HG03558 (cell line): ENCODE measurements around the gene BRI3BP.

Experiments used
- ATAC-seq: cut with Tn5 transposase; IDR thresholded peaks from one replicate; pipeline ENCODE4 v1.9.1; 2021; ENCODE audit warnings: moderate number of reproducible peaks; ENCODE audit not compliant: unreplicated experiment; ENCODE audit errors: extremely low read depth

The BRI3BP gene, protein sequence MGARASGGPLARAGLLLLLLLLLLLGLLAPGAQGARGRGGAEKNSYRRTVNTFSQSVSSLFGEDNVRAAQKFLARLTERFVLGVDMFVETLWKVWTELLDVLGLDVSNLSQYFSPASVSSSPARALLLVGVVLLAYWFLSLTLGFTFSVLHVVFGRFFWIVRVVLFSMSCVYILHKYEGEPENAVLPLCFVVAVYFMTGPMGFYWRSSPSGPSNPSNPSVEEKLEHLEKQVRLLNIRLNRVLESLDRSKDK

DNA sequence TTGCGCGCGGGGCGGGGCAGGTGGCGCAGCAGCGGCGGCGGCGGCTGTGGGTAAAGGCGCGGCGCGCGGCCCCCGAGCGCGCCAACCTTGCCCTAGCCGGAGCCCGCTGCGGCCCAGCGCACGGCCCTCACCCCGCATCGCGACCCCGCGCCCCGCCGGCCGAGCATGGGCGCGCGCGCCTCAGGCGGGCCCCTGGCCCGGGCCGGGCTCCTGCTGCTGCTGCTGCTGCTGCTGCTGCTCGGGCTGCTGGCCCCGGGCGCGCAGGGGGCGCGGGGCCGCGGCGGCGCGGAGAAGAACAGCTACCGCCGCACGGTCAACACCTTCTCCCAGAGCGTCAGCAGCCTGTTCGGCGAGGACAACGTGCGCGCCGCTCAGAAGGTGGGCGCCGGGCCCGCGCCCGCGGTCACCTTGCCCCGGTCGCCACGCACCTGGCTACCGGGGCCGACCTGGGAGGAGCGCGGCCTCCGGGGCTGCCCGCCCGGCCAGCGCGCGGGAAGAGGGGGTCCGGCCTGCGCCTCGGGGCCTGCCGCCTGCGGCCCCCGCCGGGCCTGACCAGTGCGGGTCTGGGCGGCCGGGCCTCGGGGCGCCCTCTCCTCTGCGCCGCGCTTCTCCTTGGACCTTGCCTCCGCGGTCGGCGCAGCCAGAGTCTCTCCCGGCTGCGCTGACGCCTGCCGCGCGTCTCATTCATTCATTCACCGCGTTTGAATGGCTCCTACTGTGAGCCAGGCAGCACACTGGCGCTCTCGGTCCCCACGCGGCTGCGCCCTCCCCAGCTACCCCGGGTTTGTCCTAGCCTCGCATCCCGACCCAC is at the start of gene BRI3BP:
BRI3BP (plus strand) TSS at position 20 of the 811 bp plus-strand sequence; CDS start at position 166, 146 bp downstream.
- ATAC-seq = no peak

DNA sequence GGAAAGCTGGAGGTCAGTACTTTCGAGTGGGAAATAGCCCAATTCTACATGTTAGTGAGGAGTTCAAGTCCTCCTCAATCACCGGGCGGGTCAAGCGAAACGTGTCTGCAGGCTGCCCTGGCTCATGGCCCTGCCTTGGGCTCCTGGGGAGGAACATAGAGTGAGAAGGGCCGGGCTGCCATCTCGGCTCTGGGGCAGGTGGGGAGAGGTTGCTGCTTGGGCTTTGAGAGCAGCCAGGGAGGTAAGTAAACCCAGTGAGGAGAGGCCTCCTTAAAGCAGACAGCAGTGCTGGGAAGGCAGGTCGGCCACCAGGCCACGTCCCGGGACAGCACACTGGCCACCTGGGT is 47.0 kb upstream of the BRI3BP start:
- ATAC-seq = no peak

DNA sequence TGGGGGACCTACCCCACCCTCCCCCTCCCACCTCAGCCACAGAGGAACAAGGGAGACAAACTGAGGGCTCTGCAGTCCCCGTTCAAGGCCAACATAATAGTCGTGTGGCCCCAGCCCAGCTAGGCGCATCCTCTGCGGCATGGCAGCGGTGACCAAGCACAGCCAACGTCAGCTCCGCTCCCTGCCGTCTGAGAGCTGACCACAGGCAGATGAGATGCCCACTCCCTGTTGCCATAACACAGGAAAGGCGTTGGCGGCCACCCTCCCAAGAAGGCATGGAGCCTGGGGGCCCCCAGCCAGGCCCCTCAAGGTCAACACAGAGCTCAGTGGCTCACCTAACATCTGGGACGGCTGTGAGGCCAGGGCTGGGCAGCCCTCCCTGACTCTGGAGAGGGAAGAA is 46.4 kb upstream of the BRI3BP start:
- no peak for ATAC-seq

DNA sequence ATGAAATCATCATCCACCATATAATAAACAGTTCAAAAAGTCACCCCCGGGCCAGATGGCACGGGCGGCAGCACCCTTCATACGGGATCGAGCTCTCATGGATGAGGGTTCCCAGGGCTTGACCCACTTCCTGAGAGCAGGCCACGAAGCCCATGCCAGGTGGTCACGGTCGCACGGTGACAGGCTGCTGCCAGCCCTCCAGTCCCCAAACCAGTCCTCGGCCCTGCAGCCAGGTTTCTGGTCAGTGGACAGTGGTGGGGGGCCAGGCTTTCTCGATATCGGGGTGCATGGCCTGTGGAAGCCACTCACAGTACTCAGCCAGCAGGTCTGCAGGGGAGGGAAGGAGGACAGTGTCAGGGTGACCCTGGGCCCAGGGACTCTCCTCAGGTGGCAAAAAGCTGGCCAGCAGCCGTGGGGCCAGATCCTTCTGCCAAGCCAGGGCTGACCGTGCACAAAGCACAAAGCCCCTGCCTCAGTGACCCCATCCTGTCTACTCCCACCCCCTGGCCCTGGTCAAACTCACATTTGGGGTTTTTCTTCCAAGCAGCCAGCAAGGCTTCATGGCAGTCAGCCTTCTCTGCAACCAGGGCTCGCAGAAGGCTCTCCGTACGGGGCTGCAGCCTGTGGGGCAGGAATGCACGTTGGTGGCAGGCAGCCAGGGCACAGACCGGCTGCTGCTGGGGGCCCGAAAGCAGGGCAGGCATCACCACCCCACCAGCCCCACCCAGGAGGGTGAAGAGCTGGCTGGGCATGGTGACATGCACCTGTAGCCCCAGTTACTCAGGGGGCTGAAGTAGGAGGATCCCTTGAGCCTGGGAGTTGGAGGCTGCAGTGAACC is 45.7 kb upstream of the BRI3BP start:
- no peak for ATAC-seq

DNA sequence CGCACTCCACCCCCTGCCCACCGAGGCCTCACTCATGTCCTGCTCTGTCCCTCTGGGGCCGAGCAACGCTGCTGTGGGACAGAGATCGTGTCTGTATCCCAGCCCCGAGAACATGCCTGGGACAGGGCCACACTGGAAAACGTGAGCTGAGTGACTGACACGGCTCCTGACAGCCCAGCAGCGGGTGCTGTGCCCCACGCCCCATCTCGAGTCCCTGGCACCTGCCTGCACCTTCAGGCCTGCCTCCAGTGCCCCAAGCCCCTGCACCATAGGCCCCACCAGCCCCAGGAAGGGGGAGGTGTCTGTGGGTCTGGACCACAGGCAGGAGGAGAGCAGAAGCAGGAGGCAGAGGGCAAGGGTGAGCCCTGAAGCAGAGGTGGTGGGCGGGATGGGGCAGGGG is 44.4 kb upstream of the BRI3BP start:
- ATAC-seq = no peak

DNA sequence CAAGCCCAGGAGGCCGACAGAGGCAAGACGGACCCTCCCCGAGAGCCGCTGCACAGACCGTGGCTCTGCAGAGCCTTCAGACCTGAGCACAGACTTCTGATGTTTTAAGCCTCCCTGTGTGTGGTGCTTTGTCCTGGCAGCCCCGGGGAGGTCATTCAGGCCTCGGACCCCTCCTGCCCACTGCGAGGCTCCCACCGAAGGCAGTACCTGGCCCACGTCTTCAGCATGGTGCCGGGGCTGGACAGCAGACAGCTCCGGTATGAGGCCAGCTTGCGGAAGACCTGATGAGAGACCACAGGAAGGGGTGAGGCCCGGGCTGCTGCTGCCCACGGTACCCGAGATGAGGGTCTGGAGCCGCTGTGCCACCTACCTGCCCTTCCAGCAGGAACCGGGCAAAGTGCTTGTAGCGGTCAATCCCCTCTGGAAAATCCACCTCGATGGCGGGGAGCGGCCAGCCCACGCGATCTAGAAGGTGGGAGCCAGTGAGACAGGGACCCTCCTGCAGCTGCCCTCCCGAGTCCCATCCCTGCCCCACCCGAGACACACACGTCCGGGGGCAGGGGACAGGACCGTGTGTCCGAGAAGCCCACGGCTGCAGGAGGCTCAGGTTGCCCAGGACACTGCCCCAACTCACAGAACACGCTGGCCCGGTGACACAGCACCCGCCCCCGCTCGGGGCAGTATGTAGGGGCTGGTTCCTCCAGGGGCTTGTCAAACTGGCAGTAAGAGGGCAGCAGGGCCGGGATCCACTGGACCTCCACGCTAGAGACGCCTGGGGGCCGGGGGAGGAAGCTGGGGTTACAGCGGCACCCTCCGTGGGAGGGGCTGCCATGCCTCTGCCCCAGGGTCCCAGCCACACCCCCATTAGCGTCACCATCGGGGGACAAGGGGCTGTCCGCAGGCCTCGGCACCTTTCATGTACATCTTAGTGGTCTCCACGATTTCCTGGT is 43.4 kb upstream of the BRI3BP start:
- no peak for ATAC-seq

DNA sequence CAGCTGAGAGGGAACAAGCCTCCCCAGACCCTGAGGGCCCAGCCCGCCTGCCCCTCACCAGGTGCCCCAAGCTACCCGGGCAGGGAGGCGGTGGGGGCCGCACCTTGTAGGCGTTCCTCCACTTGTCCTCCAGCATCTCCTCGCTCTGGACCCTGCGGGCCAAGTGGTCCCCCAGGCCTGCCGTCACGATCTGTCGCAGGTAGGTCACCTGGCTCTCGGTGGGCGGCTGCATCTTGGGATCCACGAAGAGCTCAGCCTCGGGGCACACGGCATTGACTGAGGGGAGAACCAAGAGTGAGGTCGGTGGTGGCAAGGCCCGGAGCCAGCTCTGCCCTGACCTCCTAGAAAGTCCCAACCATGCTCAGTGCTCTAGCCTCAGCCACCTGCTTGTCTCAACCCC is 41.1 kb upstream of the BRI3BP start:
- no peak for ATAC-seq

DNA sequence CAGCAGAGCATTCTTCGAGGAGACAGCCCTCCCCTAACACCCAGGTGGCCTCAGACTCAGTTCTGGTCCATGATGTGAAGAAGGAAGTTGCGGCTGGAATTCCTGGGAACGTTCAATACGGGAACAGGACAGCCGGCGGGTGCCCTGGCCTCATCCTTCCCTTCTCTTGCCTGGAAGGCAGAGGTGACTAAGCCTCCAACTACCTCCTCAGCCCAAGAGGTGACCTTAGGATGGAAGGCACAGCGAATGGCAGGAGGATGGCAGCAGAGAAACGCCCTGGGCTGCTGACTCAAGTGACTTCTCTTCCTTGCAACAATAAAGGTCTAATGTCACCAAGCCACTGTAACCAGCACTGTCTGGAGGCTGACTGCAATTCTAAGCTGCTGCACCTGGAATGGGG is 40.6 kb upstream of the BRI3BP start:
- no peak for ATAC-seq

DNA sequence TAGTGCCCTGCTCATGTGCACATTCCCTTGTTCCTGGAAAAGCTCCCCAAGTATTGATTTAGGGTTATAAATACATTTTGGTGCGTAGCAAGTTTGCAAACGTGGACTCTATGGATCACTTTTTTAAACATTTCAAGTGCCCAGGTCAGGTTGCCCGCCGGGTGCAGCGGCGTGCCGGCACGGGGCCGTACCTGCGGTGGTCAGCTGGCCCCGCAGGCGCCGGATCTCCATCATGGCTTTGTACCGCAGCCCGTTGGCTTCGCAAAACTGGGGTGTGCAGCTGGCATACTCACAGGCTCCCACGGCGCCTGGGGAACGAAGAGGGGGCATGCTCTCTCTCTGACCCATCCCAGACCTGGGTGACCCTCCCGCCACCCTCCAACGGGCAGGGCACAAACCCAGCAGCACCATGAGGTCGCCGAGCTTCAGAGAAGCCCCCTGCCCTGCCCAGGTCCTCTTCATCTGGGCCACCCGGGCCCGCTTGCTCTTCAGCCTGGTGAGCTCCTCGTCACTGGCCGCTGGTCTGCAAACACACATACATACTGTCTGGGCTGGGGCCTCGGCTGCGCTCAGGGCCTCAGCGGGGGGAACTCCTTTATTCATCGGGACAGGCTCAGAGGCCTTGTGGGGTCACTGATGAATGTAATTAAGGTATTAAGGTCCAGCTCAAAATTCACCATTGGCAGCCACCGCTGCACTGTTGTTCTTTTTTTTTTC is 39.6 kb upstream of the BRI3BP start:
- ATAC-seq = no peak

DNA sequence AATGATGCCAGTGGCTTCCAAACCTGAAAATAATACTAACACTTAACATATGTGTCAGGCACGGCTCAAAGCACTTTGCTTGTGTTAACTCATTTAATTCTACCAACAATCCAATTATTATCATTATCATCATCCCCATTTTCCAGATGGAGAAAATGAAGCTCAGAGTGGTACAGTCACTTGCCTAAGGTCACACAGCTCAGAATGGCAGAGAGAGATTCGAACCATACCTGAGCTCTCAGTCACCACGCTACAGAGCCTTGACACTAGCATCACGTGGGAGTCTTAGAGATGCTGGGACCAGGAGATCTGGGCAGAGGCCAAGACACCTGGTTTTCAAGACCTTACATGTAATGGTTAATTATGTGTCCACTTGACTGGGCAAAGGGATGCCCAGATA is 38.7 kb upstream of the BRI3BP start:
- no peak for ATAC-seq

DNA sequence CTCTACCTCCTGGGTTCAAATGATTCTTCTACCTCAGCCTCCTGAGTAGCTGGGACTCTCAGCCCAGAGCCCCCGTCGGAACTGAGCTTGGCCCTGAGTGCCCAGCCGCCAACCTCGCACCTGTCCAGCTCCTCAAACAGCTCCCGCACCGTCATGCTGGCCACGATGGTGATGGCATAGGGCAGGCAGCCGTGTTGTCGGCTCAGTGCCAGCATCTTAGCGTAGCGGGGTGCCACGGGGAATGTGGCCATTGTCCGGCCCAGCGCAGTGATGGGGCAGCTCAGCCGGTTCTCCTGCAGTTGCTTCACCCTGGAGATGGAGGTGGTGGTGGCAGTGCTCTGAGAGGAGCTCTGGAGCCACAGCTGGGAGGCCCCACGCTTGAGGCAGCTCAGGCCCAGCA is 36.9 kb upstream of the BRI3BP start:
- no peak for ATAC-seq

DNA sequence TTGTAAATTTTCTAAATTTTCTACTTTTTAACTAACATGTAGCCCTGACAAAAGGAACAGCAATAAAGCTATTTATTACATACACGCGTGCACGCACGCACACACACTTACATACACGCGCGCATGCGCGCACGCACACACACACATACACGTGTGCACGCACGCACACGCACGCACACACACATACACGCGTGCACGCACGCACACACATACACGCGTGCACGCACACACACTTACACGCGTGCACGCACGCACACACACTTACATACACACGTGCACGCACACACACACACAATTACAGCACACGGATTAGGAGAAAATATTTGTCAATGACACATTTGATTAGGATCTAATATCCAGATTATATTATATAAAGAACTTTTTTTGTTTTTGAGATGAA is 32.4 kb upstream of the BRI3BP start:
- ATAC-seq = no peak

DNA sequence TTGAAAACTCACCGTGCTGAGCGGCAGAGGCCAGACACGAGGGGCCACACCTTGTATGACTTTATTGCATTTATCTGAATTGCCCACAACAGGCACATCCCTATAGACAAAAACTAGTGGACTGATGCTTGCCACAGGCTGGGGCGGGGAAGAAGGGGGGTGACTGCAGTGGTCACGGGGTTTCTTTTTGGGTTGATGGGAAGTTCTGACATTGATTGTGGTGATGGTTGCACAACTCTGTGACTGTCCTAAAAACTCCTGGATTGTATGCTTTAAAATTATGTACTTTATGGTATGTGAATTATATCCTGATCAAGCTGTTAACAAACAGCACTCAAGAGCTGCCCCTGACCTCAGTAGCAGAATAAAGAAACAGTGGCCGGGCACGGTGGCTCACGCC is 30.2 kb upstream of the BRI3BP start:
- no peak for ATAC-seq

DNA sequence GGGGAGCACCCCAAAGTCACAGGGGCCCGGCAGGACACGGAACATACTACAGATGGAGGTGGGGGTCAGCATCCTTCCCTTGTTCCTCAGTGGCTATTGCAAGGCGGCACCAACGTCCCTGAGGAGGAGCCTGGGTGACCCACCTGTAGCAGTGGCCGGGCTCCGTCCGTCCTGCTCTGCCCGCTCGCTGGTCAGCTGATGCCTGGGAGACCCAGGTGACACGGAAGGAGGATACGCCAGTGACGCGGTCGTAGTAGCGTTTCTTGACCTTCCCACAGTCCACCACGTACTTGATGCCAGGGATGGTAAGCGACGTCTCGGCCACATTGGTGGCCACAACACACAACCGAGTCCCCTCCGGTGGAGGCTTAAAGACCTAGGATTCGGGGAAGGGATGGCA is 29.2 kb upstream of the BRI3BP start:
- ATAC-seq = no peak

DNA sequence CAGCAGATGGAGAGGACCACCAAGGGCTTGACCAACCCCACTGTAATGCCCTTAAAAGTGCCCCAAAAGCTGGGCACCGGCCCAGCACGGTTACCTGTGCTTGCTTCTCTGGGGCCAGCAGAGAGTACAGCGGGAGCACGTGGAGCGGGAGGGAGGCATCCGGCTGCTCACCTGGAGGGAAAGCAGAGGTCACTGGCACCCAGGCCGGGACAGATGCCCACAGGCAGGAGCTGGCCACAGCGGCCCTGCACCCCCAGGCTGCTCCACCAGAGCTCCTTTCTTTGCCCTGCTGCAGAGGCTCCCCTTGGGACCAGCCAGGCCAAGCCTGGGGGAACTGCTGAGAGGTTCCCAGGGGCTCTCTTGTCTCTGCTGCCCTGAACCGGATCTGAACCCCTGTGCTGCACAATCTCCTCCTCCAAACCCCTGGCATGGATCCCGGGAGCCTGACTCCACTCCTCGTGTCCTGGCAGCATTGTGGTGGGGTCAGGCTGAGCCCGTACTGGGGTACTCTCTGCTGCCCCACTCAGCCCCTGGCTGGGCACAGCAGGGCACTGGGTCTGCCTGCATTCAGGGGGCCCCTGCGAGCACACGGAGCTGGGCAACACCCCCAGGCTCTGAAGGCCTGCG is 28.5 kb upstream of the BRI3BP start:
- ATAC-seq = no peak

DNA sequence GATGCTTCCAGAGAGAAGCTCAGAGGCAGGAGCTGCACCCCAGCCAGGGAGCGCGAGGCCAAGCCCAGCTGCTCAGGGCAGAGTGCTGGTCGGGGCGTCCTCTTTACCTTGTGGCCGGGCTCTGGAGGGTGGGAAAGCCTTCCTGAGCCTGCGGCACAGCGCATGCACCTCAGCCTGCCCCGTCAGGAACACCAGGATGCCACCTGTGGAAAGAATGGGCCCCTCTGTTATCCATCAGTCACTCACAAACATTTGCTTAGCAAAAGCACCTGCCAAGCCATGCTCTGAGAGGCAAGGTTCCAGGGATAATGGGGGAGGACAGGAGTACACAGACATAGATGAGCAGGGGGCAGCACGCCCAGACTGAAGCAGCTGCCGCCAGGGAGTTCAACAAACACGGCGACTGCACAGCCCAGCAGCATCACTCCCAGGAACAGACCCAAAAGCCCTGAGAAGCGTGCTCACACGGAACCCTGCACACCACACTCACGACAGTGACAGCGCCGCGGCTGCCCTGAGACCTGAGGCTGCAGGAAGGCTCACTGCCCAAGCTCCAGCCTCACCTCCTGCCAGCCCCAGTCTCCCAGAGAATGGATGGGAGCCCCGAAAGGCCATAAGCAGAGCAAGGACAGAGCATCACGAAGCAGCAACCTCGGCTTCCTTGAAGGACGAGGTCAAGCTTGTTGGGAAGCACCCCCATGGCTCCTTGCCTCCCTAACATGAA is 26.3 kb upstream of the BRI3BP start:
- no peak for ATAC-seq

DNA sequence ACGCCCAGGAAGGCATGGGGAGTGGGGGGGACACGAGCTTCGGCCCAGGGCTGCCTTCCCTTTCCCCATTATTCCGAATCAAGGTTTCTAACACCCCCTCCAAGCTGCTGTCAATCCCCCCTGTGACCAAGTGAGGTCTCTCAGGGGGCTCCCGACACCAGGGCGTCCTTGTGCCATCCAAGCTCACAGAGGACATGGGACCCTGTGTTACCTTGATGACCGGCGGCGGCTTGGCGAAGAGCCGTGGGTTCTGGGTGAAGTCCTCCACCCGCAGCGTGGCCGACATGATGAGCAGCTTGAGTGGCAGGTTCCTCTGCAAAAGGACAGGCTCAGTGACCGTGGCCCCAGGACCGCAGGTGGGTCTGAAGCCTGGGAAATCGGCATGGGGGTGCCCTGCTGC is 24.8 kb upstream of the BRI3BP start:
- no peak for ATAC-seq

DNA sequence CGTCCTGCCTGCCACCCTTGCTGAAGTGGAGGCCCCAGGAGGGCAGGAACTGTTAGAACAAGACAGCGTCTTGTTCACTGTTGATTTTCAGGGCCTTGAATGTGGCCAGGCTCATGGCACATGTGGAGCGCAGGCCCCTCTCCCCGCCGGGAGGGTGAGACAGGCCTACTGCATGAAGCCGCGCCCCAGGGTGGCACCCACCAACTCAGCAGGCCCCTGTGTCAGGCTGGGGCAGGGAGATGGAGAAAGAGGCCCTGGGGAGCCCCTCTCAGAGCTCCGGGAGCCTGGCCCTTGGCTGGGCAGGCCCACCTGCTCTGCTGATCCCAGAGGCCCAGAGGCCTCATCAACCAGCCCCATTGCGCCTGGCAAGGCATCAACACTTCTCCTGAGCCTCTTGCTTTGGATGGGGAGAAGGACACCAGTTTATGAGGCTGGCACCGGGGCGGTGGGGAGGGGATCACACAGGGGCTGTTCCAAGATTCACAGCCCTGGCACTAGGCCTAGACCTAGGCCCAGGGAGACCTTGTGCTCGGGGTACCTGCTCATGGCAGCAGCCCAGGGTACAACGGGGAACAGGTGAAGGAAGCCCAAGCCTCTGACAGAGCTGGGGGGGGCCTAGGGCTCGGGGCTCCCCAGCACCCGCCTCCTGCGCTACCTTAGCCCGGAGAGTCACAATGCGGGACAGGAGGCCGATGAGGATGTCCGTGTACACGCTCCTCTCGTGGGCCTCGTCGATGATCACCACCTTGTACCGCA is 22.6 kb upstream of the BRI3BP start:
- no peak for ATAC-seq
